Measurements from ENCODE around the gene RMND5B. TPM values are rescaled to one million over a fixed set of nuclear protein-coding genes. Genes with fewer than 3 reads are reported as not detected.

The RMND5B gene
- total RNA-seq, 1 experiment from 2014 or later, result 24.1 TPM

- Histone ChIP-seq H3K4me3 (replicated peaks in 1 of 2; ENCODE audit: low read depth in 1 of 2, low read length in 2 of 2) (peak overlapping the region; percentile 88 to 94), H3K9me3 (ENCODE audit: control insufficient read depth in 1 of 2, insufficient read depth in 1 of 2, low read depth in 1 of 2, low read length in 2 of 2) (no peaks in the 10 kb centered on the region), H3K9ac (ENCODE audit: low read length) (peak overlapping the region; percentile 94), H3K36me3 (ENCODE audit: control insufficient read depth in 1 of 2, insufficient read depth in 2 of 2, low read length in 2 of 2) (no peaks in the 10 kb centered on the region; a peak in 2 of 4 replicates), H3K27ac (ENCODE audit: low read depth, low read length) (peak overlapping the region; percentile 60), H3K4me2 (ENCODE audit: low read length) (peak overlapping the region; percentile 94), H3K9me2 (ENCODE audit: insufficient read depth) (no peaks in the 10 kb centered on the region), H4K20me1 (ENCODE audit: insufficient read depth) (no peaks in the 10 kb centered on the region), H3K79me2 (ENCODE audit: insufficient read depth, low read length) (peaks cover 24% of the 10 kb centered on the region), H3K27me3 (ENCODE audit: insufficient read depth, low read length) (no peaks in the 10 kb centered on the region), H2AFZ (ENCODE audit: low read depth, low read length, poor library complexity, severe bottlenecking) (no peak overlapping the region), H3K4me1 (ENCODE audit: control insufficient read depth in 1 of 2, insufficient read depth in 2 of 2, low read length in 2 of 2) (peaks cover 6 to 15% of the 10 kb centered on the region in 2 experiments; a peak in 2 of 4 replicates)
- ChIA-PET CTCF (interaction anchor here (1.0 kb wide), 1 partner anchor 11 kb away, joined by 3 read pairs; no protein-coding TSS in a partner anchor), POLR2A (no interaction called here), RAD21 (ENCODE audit: low non-redundant PET in 1 of 2, low total read pairs in 2 of 2, uncharacterized antibody in 2 of 2, unreplicated experiment in 2 of 2) (no interaction called here)
- peak; percentile 4; the same call in 1 of the 2 replicates for ATAC-seq
- intact Hi-C loops (cut with micrococcal nuclease), result loop anchor here (1.0 kb wide), 1 partner anchor 18 kb away; the partner anchor contains the start of gene N4BP3
- TF ChIP-seq JUND (IDR thresholded peaks at IDR 0.05), result no peak
- no peak for TF ChIP-seq YY1 (IDR thresholded peaks at IDR 0.05; ENCODE audit: extremely low read depth, insufficient replicate concordance, low read depth, low read length)
- no peak for TF ChIP-seq RAD21 (IDR thresholded peaks at IDR 0.05; ENCODE audit: low read depth)
- no peak for TF ChIP-seq EGR1 (IDR thresholded peaks at IDR 0.05; ENCODE audit: low read depth)
- TF ChIP-seq CEBPB (IDR thresholded peaks at IDR 0.05; ENCODE audit: low read depth), result no peak
- no peak for TF ChIP-seq CBX3 (IDR thresholded peaks at IDR 0.05; ENCODE audit: low read depth)
- TF ChIP-seq SP1 (IDR thresholded peaks at IDR 0.05; ENCODE audit: low read depth), result no peak
- TSS peak; percentile 54 for BruUV-seq (replicated peaks)
- DNase-seq (ENCODE audit: low read depth, low spot score), result no peak
Measured at GRCh38 chr5:178131446-178131996, 707 bp downstream of the RMND5B start.

GRCh38 chr5:178136990-178137389, 6.2 kb downstream of the RMND5B start:
- no peaks in the 10 kb centered on the region for H4K20me1 ChIP-seq (ENCODE audit: insufficient read depth)
- RAD21 ChIA-PET (ENCODE audit: low non-redundant PET in 1 of 2, low total read pairs in 2 of 2, uncharacterized antibody in 2 of 2, unreplicated experiment in 2 of 2), result no interaction called here
- peaks cover 3% of the 10 kb centered on the region in 2 experiments; a peak in 2 of 4 replicates for H3K4me1 ChIP-seq (ENCODE audit: control insufficient read depth in 1 of 2, insufficient read depth in 2 of 2, low read length in 2 of 2)
- no peak for DNase-seq (ENCODE audit: low read depth, low spot score)
- H2AFZ ChIP-seq (ENCODE audit: low read depth, low read length, poor library complexity, severe bottlenecking), result no peak overlapping the region
- H3K4me3 ChIP-seq (replicated peaks in 1 of 2; ENCODE audit: low read depth in 1 of 2, low read length in 2 of 2), result no peak overlapping the region
- CTCF ChIA-PET, result interaction anchor here (2.2 kb wide), 1 partner anchor 9 kb away, joined by 7 read pairs; no protein-coding TSS in a partner anchor
- peaks cover 2 to 3% of the 10 kb centered on the region in 2 experiments; a peak in 2 of 4 replicates for H3K36me3 ChIP-seq (ENCODE audit: control insufficient read depth in 1 of 2, insufficient read depth in 2 of 2, low read length in 2 of 2)
- POLR2A ChIA-PET, result interaction anchor here (2.3 kb wide), 1 partner anchor 17 kb away, joined by 5 read pairs; the partner anchor contains the start of gene NHP2
- H3K79me2 ChIP-seq (ENCODE audit: insufficient read depth, low read length), result peaks cover 13% of the 10 kb centered on the region; the same call in 1 of the 2 replicates
- no peaks in the 10 kb centered on the region for H3K9me3 ChIP-seq (ENCODE audit: control insufficient read depth in 1 of 2, insufficient read depth in 1 of 2, low read depth in 1 of 2, low read length in 2 of 2)
- no peak for ATAC-seq
- BruUV-seq (replicated peaks), result no TSS peak
- no peaks in the 10 kb centered on the region for H3K27me3 ChIP-seq (ENCODE audit: insufficient read depth, low read length)
- no peak overlapping the region for H3K27ac ChIP-seq (ENCODE audit: low read depth, low read length)
- H3K9me2 ChIP-seq (ENCODE audit: insufficient read depth), result no peaks in the 10 kb centered on the region
- intact Hi-C loops (cut with micrococcal nuclease), result no loop called here
- H3K4me2 ChIP-seq (ENCODE audit: low read length), result no peak overlapping the region
- no peak overlapping the region for H3K9ac ChIP-seq (ENCODE audit: low read length)
- no peak for TF ChIP-seq CTCF (IDR thresholded peaks at IDR 0.05 in 2 of 3, conservative IDR thresholded peaks at IDR 0.05 in 1 of 3; ENCODE audit: borderline replicate concordance in 1 of 3, insufficient read depth in 1 of 3, low read depth in 2 of 3, low read length in 2 of 3)
- no peak for TF ChIP-seq EZH2 (IDR thresholded peaks at IDR 0.05)
- TF ChIP-seq, protein P1, sequence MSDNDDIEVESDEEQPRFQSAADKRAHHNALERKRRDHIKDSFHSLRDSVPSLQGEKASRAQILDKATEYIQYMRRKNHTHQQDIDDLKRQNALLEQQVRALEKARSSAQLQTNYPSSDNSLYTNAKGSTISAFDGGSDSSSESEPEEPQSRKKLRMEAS (IDR thresholded peaks at IDR 0.05), result no peak
- no peak for TF ChIP-seq RAD21 (IDR thresholded peaks at IDR 0.05; ENCODE audit: low read depth)
- TF ChIP-seq SP1 (IDR thresholded peaks at IDR 0.05; ENCODE audit: low read depth), result no peak
- no peak for TF ChIP-seq SIN3A (IDR thresholded peaks at IDR 0.05; ENCODE audit: low read depth)
- TF ChIP-seq, protein P2, sequence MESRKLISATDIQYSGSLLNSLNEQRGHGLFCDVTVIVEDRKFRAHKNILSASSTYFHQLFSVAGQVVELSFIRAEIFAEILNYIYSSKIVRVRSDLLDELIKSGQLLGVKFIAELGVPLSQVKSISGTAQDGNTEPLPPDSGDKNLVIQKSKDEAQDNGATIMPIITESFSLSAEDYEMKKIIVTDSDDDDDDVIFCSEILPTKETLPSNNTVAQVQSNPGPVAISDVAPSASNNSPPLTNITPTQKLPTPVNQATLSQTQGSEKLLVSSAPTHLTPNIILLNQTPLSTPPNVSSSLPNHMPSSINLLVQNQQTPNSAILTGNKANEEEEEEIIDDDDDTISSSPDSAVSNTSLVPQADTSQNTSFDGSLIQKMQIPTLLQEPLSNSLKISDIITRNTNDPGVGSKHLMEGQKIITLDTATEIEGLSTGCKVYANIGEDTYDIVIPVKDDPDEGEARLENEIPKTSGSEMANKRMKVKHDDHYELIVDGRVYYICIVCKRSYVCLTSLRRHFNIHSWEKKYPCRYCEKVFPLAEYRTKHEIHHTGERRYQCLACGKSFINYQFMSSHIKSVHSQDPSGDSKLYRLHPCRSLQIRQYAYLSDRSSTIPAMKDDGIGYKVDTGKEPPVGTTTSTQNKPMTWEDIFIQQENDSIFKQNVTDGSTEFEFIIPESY (IDR thresholded peaks at IDR 0.05; ENCODE audit: extremely low read depth, insufficient replicate concordance, low read length), result no peak
- TF ChIP-seq TCF7L2 (IDR thresholded peaks at IDR 0.05; ENCODE audit: borderline replicate concordance, extremely low read depth, insufficient read depth, insufficient read length), result no peak
- TF ChIP-seq JUND (IDR thresholded peaks at IDR 0.05), result no peak
- no peak for TF ChIP-seq POLR2AphosphoS5 (IDR thresholded peaks at IDR 0.05; ENCODE audit: low read depth, low read length)
- TF ChIP-seq, protein P3, sequence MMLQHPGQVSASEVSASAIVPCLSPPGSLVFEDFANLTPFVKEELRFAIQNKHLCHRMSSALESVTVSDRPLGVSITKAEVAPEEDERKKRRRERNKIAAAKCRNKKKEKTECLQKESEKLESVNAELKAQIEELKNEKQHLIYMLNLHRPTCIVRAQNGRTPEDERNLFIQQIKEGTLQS (IDR thresholded peaks at IDR 0.05), result no peak
- TF ChIP-seq EZH2phosphoT487 (IDR thresholded peaks at IDR 0.05; ENCODE audit: borderline replicate concordance), result no peak

Measured in HCT116 (cell line).